WTC11 (cell line): ENCODE results near the gene MAGI2. TPM values are rescaled to one million over a fixed set of nuclear protein-coding genes. Genes with fewer than 3 reads are reported as not detected.
"Not testable (repeated sequence)": the region's sequence is repeated elsewhere in the genome, so short reads cannot be mapped to it uniquely, and the experiment has no call there.

ENCODE experiments used
- ATAC-seq: fragments of 200-7000 bp; cut with Tn5 transposase; 2 replicates; pipeline ENCODE4 v1.10.0; 2021; ENCODE audit warnings: mild to moderate bottlenecking, moderate library complexity
- CTCF ChIA-PET: fragments of 300-600 bp; sonication (Branson Sonifier 250); formaldehyde crosslinking; loops from one replicate; lab custom pipeline; 2021; ENCODE audit warnings: antibody characterized with exemption; lab: Charles Lee
- POLR2A ChIA-PET: fragments of 350-600 bp; sonication (Branson Sonifier 250); formaldehyde crosslinking; loops from one replicate; lab custom pipeline; 2021; ENCODE audit warnings: antibody characterized with exemption; lab: Charles Lee
- DNase-seq: peaks from one replicate; pipeline ENCODE4 v3.0.0; 2021; ENCODE audit warnings: low spot score
- H3K27ac Mint-ChIP-seq: 2 replicates; pipeline ENCODE4 v1.8.0; 2021; ENCODE audit warnings: mixed read lengths
- H3K27me3 Mint-ChIP-seq: 2 replicates; pipeline ENCODE4 v1.8.0; 2021; ENCODE audit warnings: low read depth, mild to moderate bottlenecking, moderate library complexity, mixed read lengths
- H3K36me3 Mint-ChIP-seq: 2 replicates; pipeline ENCODE4 v1.8.0; 2021; ENCODE audit warnings: mixed read lengths
- H3K4me1 Mint-ChIP-seq: 2 replicates; pipeline ENCODE4 v1.8.0; 2022; ENCODE audit warnings: mixed read lengths
- H3K4me3 Mint-ChIP-seq: 2 replicates; pipeline ENCODE4 v1.8.0; 2021; ENCODE audit warnings: mild to moderate bottlenecking, moderate library complexity, mixed read lengths
- H3K9me3 Mint-ChIP-seq: 2 replicates; pipeline ENCODE4 v1.8.0; 2021; ENCODE audit warnings: mixed read lengths
- CBFB ChIP-seq: sonication (generic); formaldehyde crosslinking; IDR thresholded peaks from 2 replicates; pipeline ENCODE4 v1.8.1; 2022; ENCODE audit warnings: mild to moderate bottlenecking, low read depth, missing genetic modification reagents
- CREB1 ChIP-seq: sonication (generic); formaldehyde crosslinking; IDR thresholded peaks from 2 replicates; pipeline ENCODE4 v1.8.0; 2023; ENCODE audit warnings: mild to moderate bottlenecking, missing genetic modification reagents
- E2F5 ChIP-seq: sonication (generic); formaldehyde crosslinking; IDR thresholded peaks from 2 replicates; pipeline ENCODE4 v1.8.1; 2022; ENCODE audit warnings: mild to moderate bottlenecking, moderate library complexity, missing genetic modification reagents
- ETV6 ChIP-seq: sonication (generic); formaldehyde crosslinking; IDR thresholded peaks from 2 replicates; pipeline ENCODE4 v1.8.1; 2022; ENCODE audit warnings: mild to moderate bottlenecking, missing genetic modification reagents
- HMGA2 ChIP-seq: fragments of 250-450 bp; sonication (Bioruptor Pico); IDR thresholded peaks from 2 replicates; pipeline ENCODE4 v1.4.0; 2021; ENCODE audit warnings: mild to moderate bottlenecking, moderate library complexity
- IRF2 ChIP-seq: sonication (generic); formaldehyde crosslinking; IDR thresholded peaks from 2 replicates; pipeline ENCODE4 v1.8.0; 2022; ENCODE audit warnings: low read depth, missing genetic modification reagents, borderline replicate concordance
- KAT7 ChIP-seq: sonication (generic); formaldehyde crosslinking; IDR thresholded peaks from 2 replicates; pipeline ENCODE4 v1.8.1; 2023; ENCODE audit warnings: missing genetic modification reagents, mild to moderate bottlenecking, borderline replicate concordance
- RELA ChIP-seq: sonication (generic); formaldehyde crosslinking; IDR thresholded peaks from 2 replicates; pipeline ENCODE4 v1.8.1; 2022; ENCODE audit warnings: missing genetic modification reagents, mild to moderate bottlenecking, borderline replicate concordance
- RORB ChIP-seq: fragments of 250-450 bp; sonication (Bioruptor Pico); IDR thresholded peaks from 2 replicates; pipeline ENCODE4 v1.9.0; 2021; ENCODE audit warnings: mild to moderate bottlenecking
- SMAD3 ChIP-seq: sonication (generic); formaldehyde crosslinking; IDR thresholded peaks from 2 replicates; pipeline ENCODE4 v1.8.0; 2022; ENCODE audit warnings: missing genetic modification reagents, mild to moderate bottlenecking, borderline replicate concordance
- ZNF219 ChIP-seq: sonication (generic); formaldehyde crosslinking; IDR thresholded peaks from 2 replicates; pipeline ENCODE4 v1.8.0; 2023; ENCODE audit warnings: missing genetic modification reagents, mild to moderate bottlenecking, borderline replicate concordance
- total RNA-seq: library from RNA; stranded (reverse); gene quantifications from 3 replicates; pipeline ENCODE4 v1.2.3, GENCODE V29; 2021
- TF ChIP-seq, protein P1 (sequence below): sonication (generic); formaldehyde crosslinking; IDR thresholded peaks from 2 replicates; pipeline ENCODE4 v1.8.0; 2023; ENCODE audit warnings: mild to moderate bottlenecking, missing genetic modification reagents
- TF ChIP-seq, protein P2 (sequence below): fragments of 200-600 bp; IDR thresholded peaks from 2 replicates; pipeline ENCODE4 v1.8.0; 2022; ENCODE audit warnings: antibody characterized with exemption
- TF ChIP-seq, protein P3 (sequence below): sonication (generic); formaldehyde crosslinking; IDR thresholded peaks from 2 replicates; pipeline ENCODE4 v1.8.0; 2022; ENCODE audit warnings: missing genetic modification reagents

Gene MAGI2
- total RNA-seq, 1 experiment from 2014 or later: 26.6 TPM

GRCh38 chr7:78296046-78296597, 1157.3 kb downstream of the MAGI2 start:
- no peak for ATAC-seq

DNA sequence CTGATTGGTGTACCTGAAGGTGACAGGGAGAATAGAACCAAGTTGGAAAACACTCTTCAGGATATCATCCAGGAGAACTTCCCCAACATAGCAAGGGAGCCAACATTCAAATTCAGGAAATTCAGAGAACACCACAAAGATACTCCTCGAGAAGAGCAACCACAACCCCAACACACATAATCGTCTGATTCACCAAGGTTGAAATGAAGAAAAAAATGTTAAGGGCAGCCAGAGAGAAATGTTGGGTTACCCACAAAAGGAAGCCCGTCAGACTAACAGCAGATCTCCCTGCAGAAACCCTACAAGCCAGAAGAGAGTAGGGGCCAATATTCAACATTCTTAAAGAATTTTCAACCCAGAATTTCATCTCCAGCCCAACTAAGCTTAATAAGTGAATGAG, 1164.0 kb downstream of the MAGI2 start:
- H3K9me3 Mint-ChIP-seq, H3K36me3 Mint-ChIP-seq, CTCF ChIA-PET, ATAC-seq, POLR2A ChIA-PET, H3K4me1 Mint-ChIP-seq, H3K27me3 Mint-ChIP-seq, H3K4me3 Mint-ChIP-seq, DNase-seq, H3K27ac Mint-ChIP-seq: not testable (repeated sequence)

More at GRCh38 chr7:78296046-78296597, 1157.3 kb downstream of the MAGI2 start:
- Mint-ChIP-seq H3K9me3 (peaks cover 4% of the 10 kb centered on the region), H3K4me3 (no peak overlapping the region), H3K4me1 (no peaks in the 10 kb centered on the region), H3K27ac (no peak overlapping the region), H3K36me3 (peaks cover 3% of the 10 kb centered on the region; the same call in 1 of the 2 replicates), H3K27me3 (no peaks in the 10 kb centered on the region)
- TF ChIP-seq CBFB (CRISPR knock-in tag): no peak
- TF ChIP-seq IRF2: no peak
- TF ChIP-seq RORB: no peak
- TF ChIP-seq CREB1 (CRISPR knock-in tag): no peak
- TF ChIP-seq E2F5: no peak
- TF ChIP-seq, protein P1, sequence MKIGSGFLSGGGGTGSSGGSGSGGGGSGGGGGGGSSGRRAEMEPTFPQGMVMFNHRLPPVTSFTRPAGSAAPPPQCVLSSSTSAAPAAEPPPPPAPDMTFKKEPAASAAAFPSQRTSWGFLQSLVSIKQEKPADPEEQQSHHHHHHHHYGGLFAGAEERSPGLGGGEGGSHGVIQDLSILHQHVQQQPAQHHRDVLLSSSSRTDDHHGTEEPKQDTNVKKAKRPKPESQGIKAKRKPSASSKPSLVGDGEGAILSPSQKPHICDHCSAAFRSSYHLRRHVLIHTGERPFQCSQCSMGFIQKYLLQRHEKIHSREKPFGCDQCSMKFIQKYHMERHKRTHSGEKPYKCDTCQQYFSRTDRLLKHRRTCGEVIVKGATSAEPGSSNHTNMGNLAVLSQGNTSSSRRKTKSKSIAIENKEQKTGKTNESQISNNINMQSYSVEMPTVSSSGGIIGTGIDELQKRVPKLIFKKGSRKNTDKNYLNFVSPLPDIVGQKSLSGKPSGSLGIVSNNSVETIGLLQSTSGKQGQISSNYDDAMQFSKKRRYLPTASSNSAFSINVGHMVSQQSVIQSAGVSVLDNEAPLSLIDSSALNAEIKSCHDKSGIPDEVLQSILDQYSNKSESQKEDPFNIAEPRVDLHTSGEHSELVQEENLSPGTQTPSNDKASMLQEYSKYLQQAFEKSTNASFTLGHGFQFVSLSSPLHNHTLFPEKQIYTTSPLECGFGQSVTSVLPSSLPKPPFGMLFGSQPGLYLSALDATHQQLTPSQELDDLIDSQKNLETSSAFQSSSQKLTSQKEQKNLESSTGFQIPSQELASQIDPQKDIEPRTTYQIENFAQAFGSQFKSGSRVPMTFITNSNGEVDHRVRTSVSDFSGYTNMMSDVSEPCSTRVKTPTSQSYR (CRISPR knock-in tag): no peak
- no peak for TF ChIP-seq ZNF219 (CRISPR knock-in tag)
- TF ChIP-seq ETV6 (CRISPR knock-in tag): no peak
- TF ChIP-seq, protein P2, sequence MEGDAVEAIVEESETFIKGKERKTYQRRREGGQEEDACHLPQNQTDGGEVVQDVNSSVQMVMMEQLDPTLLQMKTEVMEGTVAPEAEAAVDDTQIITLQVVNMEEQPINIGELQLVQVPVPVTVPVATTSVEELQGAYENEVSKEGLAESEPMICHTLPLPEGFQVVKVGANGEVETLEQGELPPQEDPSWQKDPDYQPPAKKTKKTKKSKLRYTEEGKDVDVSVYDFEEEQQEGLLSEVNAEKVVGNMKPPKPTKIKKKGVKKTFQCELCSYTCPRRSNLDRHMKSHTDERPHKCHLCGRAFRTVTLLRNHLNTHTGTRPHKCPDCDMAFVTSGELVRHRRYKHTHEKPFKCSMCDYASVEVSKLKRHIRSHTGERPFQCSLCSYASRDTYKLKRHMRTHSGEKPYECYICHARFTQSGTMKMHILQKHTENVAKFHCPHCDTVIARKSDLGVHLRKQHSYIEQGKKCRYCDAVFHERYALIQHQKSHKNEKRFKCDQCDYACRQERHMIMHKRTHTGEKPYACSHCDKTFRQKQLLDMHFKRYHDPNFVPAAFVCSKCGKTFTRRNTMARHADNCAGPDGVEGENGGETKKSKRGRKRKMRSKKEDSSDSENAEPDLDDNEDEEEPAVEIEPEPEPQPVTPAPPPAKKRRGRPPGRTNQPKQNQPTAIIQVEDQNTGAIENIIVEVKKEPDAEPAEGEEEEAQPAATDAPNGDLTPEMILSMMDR: no peak
- DNase-seq: no peak
- POLR2A ChIA-PET: no interaction called here
- CTCF ChIA-PET: no interaction called here

- Mint-ChIP-seq H3K4me3 (no peak overlapping the region), H3K9me3 (peaks cover 6% of the 10 kb centered on the region), H3K36me3 (no peaks in the 10 kb centered on the region), H3K27me3 (no peaks in the 10 kb centered on the region; the same call in 1 of the 2 replicates), H3K4me1 (peaks cover 15% of the 10 kb centered on the region), H3K27ac (no peak overlapping the region)
- TF ChIP-seq KAT7 (CRISPR knock-in tag) (no peak), HMGA2 (CRISPR knock-in tag) (no peak), SMAD3 (CRISPR knock-in tag) (no peak), RELA (no peak)
- TF ChIP-seq, protein P3, sequence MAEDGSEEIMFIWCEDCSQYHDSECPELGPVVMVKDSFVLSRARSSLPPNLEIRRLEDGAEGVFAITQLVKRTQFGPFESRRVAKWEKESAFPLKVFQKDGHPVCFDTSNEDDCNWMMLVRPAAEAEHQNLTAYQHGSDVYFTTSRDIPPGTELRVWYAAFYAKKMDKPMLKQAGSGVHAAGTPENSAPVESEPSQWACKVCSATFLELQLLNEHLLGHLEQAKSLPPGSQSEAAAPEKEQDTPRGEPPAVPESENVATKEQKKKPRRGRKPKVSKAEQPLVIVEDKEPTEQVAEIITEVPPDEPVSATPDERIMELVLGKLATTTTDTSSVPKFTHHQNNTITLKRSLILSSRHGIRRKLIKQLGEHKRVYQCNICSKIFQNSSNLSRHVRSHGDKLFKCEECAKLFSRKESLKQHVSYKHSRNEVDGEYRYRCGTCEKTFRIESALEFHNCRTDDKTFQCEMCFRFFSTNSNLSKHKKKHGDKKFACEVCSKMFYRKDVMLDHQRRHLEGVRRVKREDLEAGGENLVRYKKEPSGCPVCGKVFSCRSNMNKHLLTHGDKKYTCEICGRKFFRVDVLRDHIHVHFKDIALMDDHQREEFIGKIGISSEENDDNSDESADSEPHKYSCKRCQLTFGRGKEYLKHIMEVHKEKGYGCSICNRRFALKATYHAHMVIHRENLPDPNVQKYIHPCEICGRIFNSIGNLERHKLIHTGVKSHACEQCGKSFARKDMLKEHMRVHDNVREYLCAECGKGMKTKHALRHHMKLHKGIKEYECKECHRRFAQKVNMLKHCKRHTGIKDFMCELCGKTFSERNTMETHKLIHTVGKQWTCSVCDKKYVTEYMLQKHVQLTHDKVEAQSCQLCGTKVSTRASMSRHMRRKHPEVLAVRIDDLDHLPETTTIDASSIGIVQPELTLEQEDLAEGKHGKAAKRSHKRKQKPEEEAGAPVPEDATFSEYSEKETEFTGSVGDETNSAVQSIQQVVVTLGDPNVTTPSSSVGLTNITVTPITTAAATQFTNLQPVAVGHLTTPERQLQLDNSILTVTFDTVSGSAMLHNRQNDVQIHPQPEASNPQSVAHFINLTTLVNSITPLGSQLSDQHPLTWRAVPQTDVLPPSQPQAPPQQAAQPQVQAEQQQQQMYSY (CRISPR knock-in tag): no peak
- DNase-seq (no peak), ATAC-seq (no peak)
- ChIA-PET POLR2A (no interaction called here), CTCF (interaction anchor here (1.3 kb wide), 1 partner anchor 151 kb away, joined by 3 read pairs; no protein-coding TSS in a partner anchor)
Observed at GRCh38 chr7:78284945-78285344, 1168.5 kb downstream of the MAGI2 start.
